T-helper 1 cell treated with Interleukin-12 subunit alpha and Interleukin-12 subunit beta and Interleukin-4 antibody, amounts not matched to agents 30 ng/mL and 1 ng/mL, for 36 hours (primary cell): Measurements from ENCODE around the gene C4orf46. TPM values are rescaled to one million over a fixed set of nuclear protein-coding genes. Genes with fewer than 3 reads are reported as not detected.
"Not testable (repeated sequence)": the region's sequence is repeated elsewhere in the genome, so short reads cannot be mapped to it uniquely, and the experiment has no call there.

Experiments
- intact Hi-C: fragments of 100-400 bp; cut with micrococcal nuclease; formaldehyde crosslinking; loops from one replicate; pipeline ENCODE4 v1.15.1; 2024
- total RNA-seq: library from RNA; stranded (reverse); gene quantifications from 2 replicates; pipeline ENCODE4 v1.2.3, GENCODE V29; 2022

Gene C4orf46
- 15.7 and 18.0 TPM in 2 replicates for total RNA-seq

DNA sequence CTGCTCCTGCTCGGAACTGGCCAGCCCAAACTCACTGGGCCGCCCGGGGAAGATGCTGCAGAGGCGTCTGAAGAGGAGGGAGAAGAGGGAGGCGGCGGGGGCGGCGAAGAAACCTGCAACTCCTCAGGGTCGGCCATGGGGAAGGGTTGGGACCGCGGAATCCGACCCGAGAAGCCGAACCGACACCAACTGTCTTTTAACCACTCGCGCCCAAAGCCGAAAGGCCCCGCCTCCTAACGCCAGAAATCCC, at the start of gene C4orf46:
Gene C4orf46 (minus strand): TSS at position 223 of the 250 bp plus-strand sequence. CDS start 86 bp downstream, at position 137.
- intact Hi-C loops = loop anchor here (1.0 to 5.0 kb wide), 2 partner anchors 97 to 156 kb away; no protein-coding TSS in a partner anchor

DNA sequence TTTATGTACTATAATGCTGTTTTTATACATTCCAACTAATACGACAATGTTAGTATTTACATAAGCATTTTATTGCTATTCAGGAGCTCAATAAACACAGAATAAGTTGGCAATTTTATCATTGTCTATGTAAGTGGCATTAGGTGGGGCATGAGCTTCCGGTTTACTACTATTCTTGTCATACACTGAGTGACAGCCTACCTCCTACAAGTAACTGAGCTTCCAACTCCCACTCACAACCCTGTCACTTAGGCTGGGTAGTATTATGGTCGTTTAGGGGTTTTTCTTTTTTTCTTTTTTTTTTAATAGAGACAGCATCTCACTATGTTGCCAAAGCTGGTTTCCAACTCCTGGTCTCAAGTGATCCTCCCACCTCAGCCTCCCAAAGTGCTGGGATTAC, 44.1 kb upstream of the C4orf46 start:
- intact Hi-C loops = no loop called here

DNA sequence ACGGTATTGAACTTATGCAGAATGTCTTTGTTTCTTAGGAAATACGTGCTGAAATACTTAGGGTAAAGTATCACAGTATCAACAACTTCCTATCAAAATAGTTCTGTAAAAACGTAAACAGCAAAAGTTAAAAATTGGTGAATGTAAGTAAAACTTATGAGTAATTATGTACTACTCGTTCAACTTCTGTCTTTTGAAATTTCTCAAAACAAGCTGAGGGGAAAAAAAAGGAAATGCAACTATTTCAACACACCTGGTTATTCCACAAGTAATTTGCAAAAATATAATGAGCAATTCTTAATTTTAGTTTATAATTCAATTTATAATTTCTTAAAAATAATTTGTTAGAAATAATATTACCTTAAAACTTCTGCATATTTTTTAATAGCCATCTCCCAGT, 43.2 kb upstream of the C4orf46 start:
- intact Hi-C loops = no loop called here

DNA sequence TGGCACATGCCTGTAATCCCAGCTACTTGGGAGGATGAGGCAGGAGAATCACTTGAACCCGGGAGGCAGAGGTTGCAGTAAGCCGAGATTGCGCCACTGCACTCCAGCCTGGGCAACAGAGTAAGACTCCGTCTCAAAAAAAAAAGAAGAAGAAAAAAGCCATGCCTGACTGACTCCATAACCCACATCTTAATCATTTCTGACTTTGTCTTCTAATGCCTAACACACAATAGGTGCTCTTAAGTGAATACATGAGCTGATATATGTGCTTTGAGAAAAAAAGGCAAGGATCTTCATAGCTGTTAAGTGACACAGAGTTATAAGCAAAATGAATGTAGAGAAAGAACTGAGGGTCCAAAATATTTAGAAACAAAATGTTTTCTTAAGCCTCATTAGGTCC, 40.9 kb upstream of the C4orf46 start:
- intact Hi-C loops = not testable (repeated sequence)

DNA sequence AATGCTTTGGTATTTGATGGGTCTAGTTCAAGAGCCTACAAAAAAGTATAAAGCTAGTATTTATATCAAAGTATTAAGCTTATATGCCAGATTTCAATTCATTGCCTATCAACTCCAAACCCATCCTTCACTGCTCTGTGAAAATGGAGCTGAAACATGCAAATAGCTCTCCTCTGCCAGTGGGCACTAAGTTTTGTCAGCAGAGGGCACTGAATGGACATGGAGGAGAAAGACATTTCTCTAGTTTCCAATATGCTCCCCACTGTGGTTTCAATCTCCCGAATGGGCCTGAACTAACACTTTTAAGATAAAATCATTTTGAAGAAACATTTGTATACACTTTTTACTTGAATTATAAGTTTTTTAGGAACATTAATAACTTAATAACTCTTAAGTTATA, 39.1 kb upstream of the C4orf46 start:
- intact Hi-C loops = no loop called here

DNA sequence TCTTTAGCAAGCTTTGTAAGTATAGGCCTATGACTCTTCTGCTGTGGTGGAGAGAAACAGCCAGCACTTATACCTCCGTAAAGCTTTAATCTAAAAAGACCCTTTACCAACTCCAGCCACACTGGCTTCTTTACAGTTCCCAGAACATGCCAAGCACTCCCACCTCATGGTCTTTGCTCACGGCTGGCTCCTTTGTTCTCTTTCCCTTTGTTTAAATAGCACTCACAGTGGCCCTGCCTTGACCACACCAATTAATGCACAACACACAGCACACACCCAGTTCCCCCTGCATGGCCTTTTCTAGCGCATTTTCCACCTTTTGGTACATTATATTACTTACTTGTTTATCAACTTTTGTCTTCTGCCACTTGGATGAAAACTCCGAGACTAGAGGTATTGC, 32.6 kb upstream of the C4orf46 start:
- intact Hi-C loops = no loop called here

DNA sequence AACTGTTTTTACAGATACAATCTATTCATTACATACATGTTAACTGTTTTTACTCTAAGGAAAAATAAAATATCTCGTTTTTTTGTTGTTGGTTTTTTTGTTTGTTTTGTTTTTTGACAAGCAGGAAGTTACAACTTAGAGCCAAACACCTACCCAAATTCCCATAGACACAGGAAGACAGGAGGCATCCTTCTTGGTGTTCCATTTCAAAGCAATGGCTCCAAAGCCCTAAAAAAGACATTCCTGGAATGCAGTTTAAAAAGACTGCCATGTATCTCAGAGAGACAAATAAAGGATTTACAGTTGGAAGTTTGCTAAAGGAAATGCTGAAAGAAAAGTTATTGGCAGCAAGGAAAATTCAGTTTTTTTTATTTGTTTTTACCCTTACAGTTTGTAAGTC, 17.1 kb upstream of the C4orf46 start:
- intact Hi-C loops = no loop called here

DNA sequence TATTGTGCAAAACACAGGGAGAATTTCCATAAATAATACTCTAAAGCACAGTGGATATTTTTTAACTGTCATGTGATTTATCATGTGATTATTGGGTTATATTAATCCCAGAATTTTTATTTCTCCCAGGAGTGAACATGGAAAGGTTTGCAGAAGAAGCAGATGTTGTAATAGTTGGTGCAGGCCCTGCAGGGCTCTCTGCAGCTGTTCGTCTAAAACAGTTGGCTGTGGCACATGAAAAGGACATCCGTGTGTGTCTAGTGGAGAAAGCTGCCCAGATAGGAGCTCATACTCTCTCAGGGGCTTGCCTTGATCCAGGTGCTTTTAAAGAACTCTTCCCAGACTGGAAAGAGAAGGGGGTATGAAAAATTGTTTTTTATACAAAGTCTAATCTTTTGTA, 10.4 kb upstream of the C4orf46 start:
- intact Hi-C loops = no loop called here

DNA sequence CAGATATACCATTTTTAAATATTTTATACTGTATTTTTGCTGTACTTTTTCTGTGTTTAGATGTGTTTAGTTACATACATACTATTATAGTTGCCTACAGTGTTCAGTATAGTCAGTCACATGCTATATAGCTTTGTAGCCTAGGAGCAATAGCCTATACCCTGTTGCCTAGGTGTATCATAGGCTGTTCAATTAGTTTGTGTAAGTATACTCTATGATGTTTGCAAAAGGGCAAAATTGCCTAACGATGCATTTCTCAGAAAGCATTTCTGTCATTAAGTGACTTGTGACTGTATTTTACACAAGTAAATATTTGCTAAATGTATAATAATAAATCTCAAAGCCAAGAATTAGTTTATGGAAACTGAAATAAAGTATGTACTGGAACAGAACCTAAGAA, 9.9 kb upstream of the C4orf46 start:
- intact Hi-C loops = no loop called here

DNA sequence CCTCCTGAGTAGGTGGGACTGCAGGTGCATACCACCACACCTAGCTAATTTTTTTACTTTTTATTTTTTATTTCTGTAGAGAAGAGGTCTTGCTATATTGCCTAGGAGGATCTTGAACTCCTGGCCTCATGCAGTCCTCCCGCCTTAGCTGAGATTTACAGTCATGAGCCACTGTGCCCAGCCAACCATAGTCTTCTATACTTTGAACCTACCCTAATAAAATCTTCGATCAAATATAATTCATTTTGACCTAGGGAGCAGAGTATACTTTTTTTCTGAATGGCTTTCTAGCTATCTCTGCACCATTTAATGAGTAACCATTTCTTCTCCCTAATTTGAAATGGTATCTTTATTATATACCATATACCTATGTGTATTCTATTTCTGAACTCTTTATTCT, 7.1 kb upstream of the C4orf46 start:
- intact Hi-C loops = no loop called here

DNA sequence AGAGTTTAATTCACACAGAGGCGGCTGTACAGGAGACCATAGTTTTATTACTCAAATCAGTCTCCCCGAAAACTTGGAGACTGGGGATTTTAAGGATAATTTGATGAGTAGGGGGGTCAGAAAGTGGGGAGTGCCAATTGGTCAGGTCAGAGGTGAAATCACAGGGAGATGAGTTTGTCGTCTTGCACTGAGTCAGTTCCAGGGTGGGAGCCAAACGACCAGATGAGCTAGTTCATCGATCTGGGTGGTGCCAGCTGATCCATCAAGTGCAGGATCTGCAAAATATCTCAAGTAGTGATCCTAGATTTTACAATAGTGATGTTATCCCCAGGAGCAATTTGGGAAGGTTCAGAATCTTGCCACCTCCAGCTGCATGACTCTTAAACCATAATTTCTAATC, 4.4 kb upstream of the C4orf46 start:
- intact Hi-C loops = no loop called here

DNA sequence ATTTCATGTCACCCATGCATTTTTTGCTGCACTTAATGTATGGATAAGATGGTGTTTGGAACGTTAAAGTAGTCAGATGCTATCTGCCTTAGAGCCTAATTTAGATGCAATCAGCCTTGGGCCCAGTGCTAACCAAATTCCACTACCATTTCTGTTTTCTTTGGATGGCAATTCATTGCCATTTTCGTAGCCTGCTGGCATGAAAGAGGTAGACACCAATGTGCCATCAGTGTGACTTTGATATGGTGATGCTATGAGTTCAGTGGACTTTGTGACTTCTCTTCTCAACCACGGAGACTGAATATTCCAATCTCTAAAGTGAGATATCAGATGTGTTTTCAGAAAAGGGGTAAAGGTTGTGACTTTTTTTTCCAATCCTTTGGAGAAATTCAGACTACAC, 1.9 kb upstream of the C4orf46 start:
- intact Hi-C loops = loop anchor here (5.0 kb wide), 1 partner anchor 154 kb away; no protein-coding TSS in a partner anchor

DNA sequence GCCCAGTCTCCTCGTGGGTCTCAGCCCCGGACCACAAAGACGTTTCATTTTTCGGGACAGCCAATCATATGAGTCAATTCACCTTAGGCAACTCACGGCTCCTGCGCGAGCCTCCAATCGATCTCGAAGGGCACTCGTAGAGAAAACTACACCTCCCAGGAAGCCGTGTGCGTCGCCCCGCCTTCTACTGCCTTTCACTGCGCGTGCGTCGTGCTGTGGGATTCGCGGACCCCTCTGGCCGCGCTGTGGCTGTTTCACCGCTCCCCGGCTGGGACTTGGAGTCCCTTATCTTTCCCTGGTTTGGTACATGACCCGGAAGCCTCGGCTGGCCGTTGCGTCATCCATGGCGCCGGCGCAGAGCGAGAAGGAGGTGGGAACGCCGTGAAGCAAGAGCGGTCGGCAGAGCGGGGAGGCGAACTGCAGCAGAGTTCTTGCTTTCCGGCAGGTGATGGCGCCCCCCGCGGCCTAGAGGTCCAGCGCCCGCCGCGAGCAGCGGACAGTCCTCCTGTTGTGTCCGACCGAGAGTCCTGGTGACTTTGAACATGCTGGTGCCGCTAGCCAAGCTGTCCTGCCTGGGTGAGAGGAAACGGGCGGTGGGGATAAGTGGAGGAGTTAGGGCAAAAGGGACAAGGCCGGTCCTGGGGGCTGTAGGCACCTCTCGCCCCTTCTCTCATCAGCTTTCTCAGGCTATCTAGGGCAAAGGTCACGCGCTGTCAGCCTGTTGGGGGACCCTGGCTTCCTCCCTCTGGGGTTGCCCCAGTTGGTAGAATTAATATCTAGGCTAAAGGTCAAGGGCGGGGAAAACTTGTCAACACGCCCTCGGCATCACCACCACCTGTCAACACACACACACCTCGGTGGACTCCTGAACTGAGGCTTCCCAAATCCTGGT, 474 bp upstream of the C4orf46 start, which contains the start of gene ETFDH:
Gene ETFDH (plus strand): TSS at position 382 of the 892 bp plus-strand sequence. CDS start 161 bp downstream, at position 543.
- intact Hi-C loops = loop anchor here (1.0 to 5.0 kb wide), 8 partner anchors 51 to 534 kb away; partner anchors contain the start of gene PPID

DNA sequence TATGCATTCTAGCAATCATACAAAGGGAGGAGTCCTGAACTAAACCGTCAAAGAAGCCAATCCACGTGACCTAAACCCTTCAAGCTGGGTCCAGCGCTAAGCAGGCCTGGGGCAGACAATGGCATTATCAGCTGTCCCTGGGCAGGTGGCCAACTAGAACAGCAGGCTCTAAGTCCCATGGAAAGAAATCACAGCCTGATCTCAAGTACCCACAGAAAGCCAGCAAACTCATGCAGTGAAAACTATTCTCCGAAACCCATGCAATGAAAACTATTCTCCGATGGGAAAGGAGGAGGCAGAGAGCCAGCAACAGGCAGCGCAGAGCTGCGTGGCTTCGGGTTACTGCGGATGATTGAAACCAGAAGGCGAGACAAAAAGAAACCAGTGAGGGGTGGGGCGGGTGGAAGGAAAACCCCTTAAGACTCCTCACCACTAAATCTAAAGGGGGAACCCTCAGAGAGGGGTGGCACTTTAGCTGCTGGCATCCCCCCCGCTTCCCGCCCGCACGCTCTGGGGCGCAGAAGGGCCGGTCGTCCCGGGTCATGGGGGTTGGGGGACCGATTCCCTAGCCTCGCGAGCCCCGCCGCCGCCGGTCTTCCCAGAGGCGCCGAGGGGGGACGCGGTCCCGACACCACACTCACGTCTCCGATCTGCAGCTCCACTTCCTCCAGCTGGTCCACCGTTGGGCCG, 567 bp downstream of the C4orf46 start:
- intact Hi-C loops = loop anchor here (1.0 to 5.0 kb wide), 2 partner anchors 97 to 156 kb away; no protein-coding TSS in a partner anchor

DNA sequence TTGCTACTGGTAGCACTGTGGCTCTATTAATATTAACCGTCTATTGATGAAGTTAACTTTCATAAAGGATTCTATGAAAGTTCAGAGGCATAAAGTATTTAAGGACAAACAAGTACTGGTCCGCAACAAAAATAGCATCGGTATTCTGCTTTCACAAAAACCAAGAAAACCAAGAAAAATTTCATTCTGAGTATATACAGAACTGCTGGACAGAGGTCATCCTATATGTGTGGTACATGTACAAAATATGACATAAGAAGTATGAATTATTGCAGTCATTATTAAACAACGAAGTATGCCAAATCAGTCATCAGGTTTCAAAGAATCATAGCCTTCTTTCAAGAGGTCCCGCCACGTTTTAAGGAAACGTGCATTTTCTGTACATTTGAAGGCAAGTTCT, 2.4 kb downstream of the C4orf46 start:
- intact Hi-C loops = no loop called here

DNA sequence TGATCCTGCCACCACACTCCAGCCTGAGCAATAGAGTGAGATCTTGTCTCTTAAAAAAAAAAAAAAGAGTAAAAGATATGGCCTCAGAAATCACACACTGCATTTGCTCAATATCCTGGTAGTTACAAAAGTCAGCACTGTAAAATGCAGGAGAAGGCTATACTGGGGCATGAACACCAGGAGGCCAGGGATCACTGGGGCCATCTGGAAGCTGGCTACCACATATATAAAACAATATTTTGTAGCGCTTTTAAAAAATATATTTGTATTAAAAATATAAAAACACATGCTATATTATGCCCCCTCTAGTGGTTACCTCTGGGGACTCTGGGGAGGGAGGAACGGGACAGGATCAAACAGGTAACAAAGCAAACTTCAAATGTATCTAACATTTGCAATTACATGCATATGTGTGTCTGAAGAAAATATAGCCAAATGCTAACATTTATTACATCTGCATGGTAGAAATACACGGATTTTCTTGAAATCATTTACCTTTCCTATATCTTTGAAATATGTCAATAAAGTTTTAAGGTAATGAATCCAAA, 4.0 kb downstream of the C4orf46 start:
- intact Hi-C loops = loop anchor here (1.0 kb wide), 1 partner anchor 779 kb away; no protein-coding TSS in a partner anchor

DNA sequence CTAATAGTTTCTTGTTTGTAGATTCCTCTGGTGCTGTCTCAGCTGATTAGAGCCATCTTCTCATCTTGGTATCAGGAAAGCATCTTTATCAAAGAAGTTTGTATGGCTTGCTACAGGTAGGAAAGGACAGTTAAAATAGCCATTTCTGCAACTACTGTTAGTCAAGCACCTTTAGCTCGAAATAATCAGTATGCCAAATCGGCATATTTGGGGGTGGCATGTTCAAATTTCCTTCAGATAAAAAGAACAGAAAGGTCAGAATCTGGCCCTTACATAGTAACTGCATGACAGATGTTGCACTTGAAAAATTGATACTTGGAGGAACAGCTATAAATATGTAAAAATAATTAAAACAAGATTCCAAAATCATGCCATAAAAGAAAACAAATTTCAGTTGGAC, 4.8 kb downstream of the C4orf46 start:
- intact Hi-C loops = loop anchor here (1.0 kb wide), 1 partner anchor 779 kb away; no protein-coding TSS in a partner anchor

DNA sequence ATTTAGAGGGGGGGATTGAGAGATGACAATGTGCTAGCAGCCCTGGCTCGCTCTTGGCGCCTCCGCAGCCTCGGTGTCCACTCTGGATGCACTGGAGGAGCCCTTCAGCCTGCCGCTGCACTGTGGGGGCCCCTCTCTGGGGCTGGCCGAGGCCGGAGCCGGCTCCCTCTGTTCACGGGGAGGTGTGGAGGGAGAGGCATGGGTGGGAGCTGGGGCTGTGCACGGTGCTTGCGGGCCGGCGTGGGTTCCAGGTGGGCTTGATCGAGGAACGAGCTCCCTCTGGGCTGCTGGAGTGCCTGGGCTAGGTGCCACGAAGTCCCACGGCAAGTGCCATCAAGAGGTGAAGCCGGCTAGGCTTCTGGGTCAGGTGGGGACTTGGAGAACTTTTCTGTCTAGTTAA, 6.9 kb downstream of the C4orf46 start:
- intact Hi-C loops = no loop called here

DNA sequence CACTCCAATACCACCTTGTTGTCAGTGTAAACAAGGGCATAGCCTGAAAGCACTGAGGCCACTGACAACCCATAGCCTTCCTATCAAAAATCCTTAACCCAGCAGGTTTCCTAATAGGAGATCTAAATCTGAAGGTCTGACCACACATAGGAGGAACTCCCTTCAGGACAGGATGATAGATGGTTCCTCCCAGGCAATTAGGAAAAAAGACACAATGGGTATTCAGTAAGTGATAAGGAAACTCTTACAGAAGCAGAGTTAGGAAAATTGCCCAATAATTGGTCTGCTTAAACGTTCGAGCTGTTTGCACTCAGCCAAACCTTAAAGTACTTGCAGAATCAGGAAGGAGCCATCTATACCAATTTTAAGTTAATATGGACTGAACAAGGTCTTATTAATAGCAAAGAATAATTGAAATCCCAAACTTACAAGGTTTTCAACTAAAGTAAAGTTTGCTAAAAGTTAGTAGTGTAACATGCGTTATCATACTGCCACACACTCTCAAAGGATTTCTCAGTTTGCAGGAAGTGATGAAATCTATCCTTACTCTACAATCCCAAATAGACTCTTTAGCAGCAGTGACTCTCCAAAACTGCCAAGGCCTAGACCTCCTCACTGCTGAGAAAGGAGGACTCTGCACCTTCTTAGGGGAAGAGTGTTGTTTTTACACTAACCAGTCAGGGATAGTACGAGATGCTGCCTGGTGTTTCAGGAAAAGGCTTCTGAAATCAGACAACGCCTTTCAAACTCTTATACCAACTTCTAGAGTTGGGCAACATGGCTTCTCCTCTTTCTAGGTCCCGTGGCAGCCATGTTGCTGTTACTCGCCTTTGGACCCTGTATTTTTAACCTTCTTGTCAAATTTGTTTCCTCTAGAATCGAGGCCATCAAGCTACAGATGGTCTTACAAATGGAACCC, 7.7 kb downstream of the C4orf46 start:
- intact Hi-C loops = not testable (repeated sequence)

DNA sequence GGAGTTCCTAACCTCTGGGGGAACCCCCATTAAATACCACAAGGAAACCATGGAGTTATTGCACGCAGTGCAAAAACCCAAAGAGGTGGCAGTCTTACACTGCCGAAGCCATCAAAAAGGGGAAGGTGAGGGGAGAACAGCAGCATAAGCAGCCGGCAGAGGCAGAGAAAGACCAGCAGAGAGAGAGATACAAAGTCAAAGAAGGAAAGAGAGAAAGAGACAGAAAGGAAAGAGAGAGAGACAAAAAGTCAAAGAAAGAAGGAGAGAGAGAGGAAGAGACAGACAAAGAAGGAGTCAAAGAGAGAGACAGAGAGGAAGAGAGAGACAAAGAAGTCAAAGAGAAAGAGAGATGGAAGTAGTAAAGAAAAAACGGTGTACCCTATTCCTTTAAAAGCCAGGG, 8.4 kb downstream of the C4orf46 start:
- intact Hi-C loops = not testable (repeated sequence)

DNA sequence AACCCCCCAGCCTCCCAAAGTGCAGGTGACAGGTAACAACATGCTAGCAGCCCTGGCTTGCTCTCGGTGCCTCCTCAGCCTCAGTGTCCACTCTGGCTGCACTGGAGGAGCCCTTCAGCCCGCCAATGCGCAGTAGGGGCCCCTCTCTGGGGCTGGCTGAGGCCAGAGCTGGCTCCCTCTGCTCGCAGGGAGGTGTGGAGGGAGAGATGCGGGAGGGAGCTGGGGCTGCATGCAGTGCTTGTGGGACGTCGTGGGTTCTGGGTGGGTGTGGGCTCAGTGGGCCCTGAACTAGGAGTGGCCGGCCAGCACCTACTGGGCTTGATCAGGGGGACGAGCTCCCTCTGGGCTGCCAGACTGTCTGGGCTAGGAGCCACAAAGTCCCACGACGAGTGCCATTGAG, 14.4 kb downstream of the C4orf46 start:
- intact Hi-C loops = no loop called here
